Endothelial cell of umbilical vein (primary cell): ENCODE data around the gene KCNH4. TPM values are rescaled to one million over a fixed set of nuclear protein-coding genes. Genes with fewer than 3 reads are reported as not detected.

Source experiments
- BruUV-seq: library from RNA; stranded (reverse); fragments of 400-500 nt; replicated peaks from 2 replicates; lab custom pipeline; 2021; lab: Mats Ljungman, UMichigan
- CTCF ChIA-PET: fragments of 300-600, 350-600 bp; sonication (Branson Sonifier 250); formaldehyde crosslinking; loops from one replicate; lab custom pipeline; 2021; ENCODE audit warnings: antibody characterized with exemption, inconsistent platforms; lab: Charles Lee
- POLR2A ChIA-PET: fragments of 300-600, 350-600 bp; sonication (Branson Sonifier 250); formaldehyde crosslinking; loops from one replicate; lab custom pipeline; 2021; ENCODE audit warnings: antibody characterized with exemption, inconsistent platforms; lab: Charles Lee
- DNase-seq: peaks from one replicate; pipeline ENCODE4 v3.0.0-alpha.2; 2011; ENCODE audit warnings: low read depth, low spot score
- FAIRE-seq: peaks from 2 replicates; lab custom pipeline; 2011; peaks lifted over from hg19 to GRCh38; lab: Jason Lieb, UNC
- H2AFZ ChIP-seq: 2 replicates; pipeline ENCODE4 v1.6.0; 2012; ENCODE audit warnings: low read depth, low read length, control low read depth, inconsistent platforms
- H3K27ac ChIP-seq: 2 replicates; pipeline ENCODE4 v1.5.1; 2011; ENCODE audit warnings: low read depth, mild to moderate bottlenecking, control low read depth, low read length, moderate library complexity; ENCODE audit not compliant: insufficient read depth
- H3K27me3 ChIP-seq, 2 experiments: 2 replicates each; pipeline versions ENCODE4 v1.6.0 to v1.6.1; 2011; ENCODE audit warnings: low read length in 2 of 2, mixed read lengths in 1 of 2; ENCODE audit not compliant: control insufficient read depth in 2 of 2, insufficient read depth in 2 of 2
- H3K36me3 ChIP-seq, 2 experiments: 2 replicates in 1 of 2; 3 replicates in 1 of 2; pipeline ENCODE4 v1.5.1; 2011; ENCODE audit warnings: low read length in 2 of 2, mild to moderate bottlenecking in 1 of 2, moderate library complexity in 1 of 2; ENCODE audit not compliant: control insufficient read depth in 2 of 2, insufficient read depth in 2 of 2; ENCODE audit errors: extremely low read depth in 1 of 2
- H3K4me1 ChIP-seq: 3 replicates; pipeline ENCODE4 v1.5.1; 2011; ENCODE audit warnings: mild to moderate bottlenecking, low read length; ENCODE audit not compliant: control insufficient read depth, insufficient read depth; ENCODE audit errors: extremely low read depth
- H3K4me2 ChIP-seq: 2 replicates; pipeline ENCODE4 v1.6.1; 2011; ENCODE audit warnings: low read length, control low read depth, mixed read lengths; ENCODE audit not compliant: insufficient read depth
- H3K4me3 ChIP-seq, 3 experiments: fragments of 200-600 bp in 1 of 3; sonication (generic), shearing (Covaris generic) in 1 of 3; replicated peaks in 1 of 3; 2 replicates each; pipeline ENCODE4 v1.5.1; 2011 to 2016; ENCODE audit warnings: control low read depth in 3 of 3, low read length in 3 of 3, mild to moderate bottlenecking in 2 of 3, inconsistent platforms in 1 of 3, low read depth in 1 of 3, moderate library complexity in 1 of 3; ENCODE audit not compliant: insufficient read depth in 1 of 3
- H3K79me2 ChIP-seq: 2 replicates; pipeline ENCODE4 v1.6.0; 2012; ENCODE audit warnings: low read length, inconsistent platforms; ENCODE audit not compliant: control insufficient read depth, insufficient read depth
- H3K9ac ChIP-seq: replicated peaks from 2 replicates; pipeline ENCODE3; 2011; ENCODE audit warnings: low read length, control low read depth; ENCODE audit not compliant: insufficient read depth; ENCODE audit errors: extremely low read depth
- H3K9me1 ChIP-seq: replicated peaks from 3 replicates; pipeline ENCODE4 v1.6.0; 2011; ENCODE audit warnings: mild to moderate bottlenecking, low read length; ENCODE audit not compliant: control insufficient read depth, insufficient read depth; ENCODE audit errors: extremely low read depth
- H3K9me3 ChIP-seq: replicated peaks from 2 replicates; pipeline ENCODE4 v1.5.1; 2012; ENCODE audit warnings: low read length, inconsistent platforms; ENCODE audit not compliant: control insufficient read depth, insufficient read depth
- H4K20me1 ChIP-seq: replicated peaks from 2 replicates; pipeline ENCODE3; 2011; ENCODE audit warnings: mild to moderate bottlenecking, low read length; ENCODE audit not compliant: control insufficient read depth, insufficient read depth; ENCODE audit errors: extremely low read depth
- EZH2 ChIP-seq: IDR thresholded peaks from 2 replicates; pipeline ENCODE4 v1.6.1; 2012; ENCODE audit warnings: borderline replicate concordance, low read depth, mild to moderate bottlenecking, moderate library complexity, low read length, inconsistent platforms; ENCODE audit not compliant: severe bottlenecking
- FOS ChIP-seq: IDR thresholded peaks from 2 replicates; pipeline ENCODE4 v1.6.1; 2011; ENCODE audit warnings: mild to moderate bottlenecking, low read length, moderate library complexity, borderline replicate concordance; ENCODE audit not compliant: insufficient read depth
- GATA2 ChIP-seq: IDR thresholded peaks from 2 replicates; pipeline ENCODE4 v1.7.0; 2011; ENCODE audit warnings: low read depth, mild to moderate bottlenecking, moderate library complexity, mixed read lengths, low read length; ENCODE audit not compliant: insufficient read length, insufficient read depth
- JUN ChIP-seq: IDR thresholded peaks from 2 replicates; pipeline ENCODE4 v1.6.1; 2011; ENCODE audit warnings: borderline replicate concordance, low read depth; ENCODE audit not compliant: insufficient read length, insufficient read depth
- MYC ChIP-seq: IDR thresholded peaks from one replicate; pipeline ENCODE4 v1.6.1; 2011; ENCODE audit warnings: mild to moderate bottlenecking, low read depth, low read length
- POLR2A ChIP-seq: IDR thresholded peaks from 2 replicates; pipeline ENCODE4 v1.6.1; 2012; ENCODE audit warnings: low read depth, mild to moderate bottlenecking, control low read depth, low read length
- POLR2AphosphoS5 ChIP-seq: IDR thresholded peaks from 2 replicates; pipeline ENCODE4 v1.6.1; 2012; ENCODE audit warnings: low read depth, mild to moderate bottlenecking, control low read depth, low read length, moderate library complexity; ENCODE audit not compliant: insufficient read depth
- dilution Hi-C: fragments of 300-500 bp; cut with MboI; formaldehyde crosslinking; loops from one replicate; pipeline ENCODE4 v1.15.0; 2019; ENCODE audit warnings: low sequenced_read_pairs; ENCODE audit not compliant: extremely low pct_ligation_motif_present
- intact Hi-C: fragments of 100-400 bp; cut with micrococcal nuclease; formaldehyde crosslinking; loops from one replicate; pipeline ENCODE4 v1.10.0; 2022
- polyA plus RNA-seq, 4 experiments: library from polyadenylated mRNA; depleted of rRNA in 3 of 4; stranded (reverse) in 3 of 4; unstranded in 1 of 4; fragments of >200 nt; gene quantifications; 2 replicates each; pipeline versions ENCODE4 v1.2.1 to v1.2.3, GENCODE V29; 2011 to 2012; ENCODE audit warnings: missing spikeins in 1 of 4
- total RNA-seq: library from RNA; stranded (reverse); gene quantifications from 2 replicates; pipeline ENCODE4 v1.2.3, GENCODE V29; 2021
- TF ChIP-seq, protein P1 (sequence below), 2 donors: IDR thresholded peaks; 1 replicate in 1 of 2; 2 replicates in 1 of 2; pipeline ENCODE4 v1.5.1; 2011; ENCODE audit warnings: low read length in 2 of 2, mild to moderate bottlenecking in 2 of 2, moderate library complexity in 2 of 2, control low read depth in 1 of 2, inconsistent platforms in 1 of 2, low read depth in 1 of 2; ENCODE audit not compliant: insufficient read depth in 1 of 2; ENCODE audit errors: extremely low read depth in 1 of 2
- TF ChIP-seq, protein P2 (sequence below): IDR thresholded peaks from 2 replicates; pipeline ENCODE4 v1.6.1; 2011; ENCODE audit not compliant: insufficient read depth, insufficient read length

The KCNH4 gene
- total and polyA plus RNA-seq, 2 donors (not counting 3 experiments of a cell fraction or from before 2014, with no cell fraction given): 0.11 TPM

DNA sequence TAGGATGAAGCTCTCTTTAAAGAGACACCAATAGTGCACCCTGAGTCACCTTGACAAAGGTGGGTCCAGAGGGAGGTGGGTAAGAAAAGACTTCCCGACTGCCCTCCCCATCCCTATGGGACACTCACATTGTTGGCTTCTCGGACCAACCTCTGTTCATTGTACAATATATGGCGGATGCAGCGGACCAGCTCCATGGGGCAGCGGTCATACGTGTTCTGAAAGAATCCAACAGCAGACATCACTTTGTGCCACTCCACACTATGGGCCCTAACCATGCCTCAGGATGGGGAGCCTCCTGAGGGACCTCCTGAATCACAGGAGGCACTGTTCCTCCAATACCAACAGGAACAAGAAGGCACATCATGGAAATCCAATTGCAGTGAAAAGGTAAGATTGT is 43.7 kb upstream of the KCNH4 start:
- no peak overlapping the region for H3K4me2 ChIP-seq
- POLR2A ChIA-PET: no interaction called here
- no peaks in the 10 kb centered on the region for H3K27me3 ChIP-seq
- H4K20me1 ChIP-seq: no peaks in the 10 kb centered on the region
- no peaks in the 10 kb centered on the region for H3K9me3 ChIP-seq
- peaks cover 17% of the 10 kb centered on the region for H3K4me1 ChIP-seq
- FAIRE-seq (no peak), DNase-seq (no peak)
- dilution Hi-C loops (no loop called here), intact Hi-C loops (loop anchor here (5.0 kb wide), 1 partner anchor 183 kb away; no protein-coding TSS in a partner anchor)
- no peak overlapping the region for H3K9ac ChIP-seq
- no peak overlapping the region for H2AFZ ChIP-seq
- TF ChIP-seq POLR2A (no peak), POLR2AphosphoS5 (no peak), EZH2 (no peak), GATA2 (no peak), FOS (no peak), JUN (no peak), MYC (no peak)
- TF ChIP-seq, protein P1, sequence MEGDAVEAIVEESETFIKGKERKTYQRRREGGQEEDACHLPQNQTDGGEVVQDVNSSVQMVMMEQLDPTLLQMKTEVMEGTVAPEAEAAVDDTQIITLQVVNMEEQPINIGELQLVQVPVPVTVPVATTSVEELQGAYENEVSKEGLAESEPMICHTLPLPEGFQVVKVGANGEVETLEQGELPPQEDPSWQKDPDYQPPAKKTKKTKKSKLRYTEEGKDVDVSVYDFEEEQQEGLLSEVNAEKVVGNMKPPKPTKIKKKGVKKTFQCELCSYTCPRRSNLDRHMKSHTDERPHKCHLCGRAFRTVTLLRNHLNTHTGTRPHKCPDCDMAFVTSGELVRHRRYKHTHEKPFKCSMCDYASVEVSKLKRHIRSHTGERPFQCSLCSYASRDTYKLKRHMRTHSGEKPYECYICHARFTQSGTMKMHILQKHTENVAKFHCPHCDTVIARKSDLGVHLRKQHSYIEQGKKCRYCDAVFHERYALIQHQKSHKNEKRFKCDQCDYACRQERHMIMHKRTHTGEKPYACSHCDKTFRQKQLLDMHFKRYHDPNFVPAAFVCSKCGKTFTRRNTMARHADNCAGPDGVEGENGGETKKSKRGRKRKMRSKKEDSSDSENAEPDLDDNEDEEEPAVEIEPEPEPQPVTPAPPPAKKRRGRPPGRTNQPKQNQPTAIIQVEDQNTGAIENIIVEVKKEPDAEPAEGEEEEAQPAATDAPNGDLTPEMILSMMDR (IDR thresholded peaks at IDR 0.05; ENCODE audit: extremely low read depth in 1 of 2, insufficient read depth in 1 of 2, low read depth in 1 of 2, low read length in 2 of 2): no peak
- TF ChIP-seq, protein P2, sequence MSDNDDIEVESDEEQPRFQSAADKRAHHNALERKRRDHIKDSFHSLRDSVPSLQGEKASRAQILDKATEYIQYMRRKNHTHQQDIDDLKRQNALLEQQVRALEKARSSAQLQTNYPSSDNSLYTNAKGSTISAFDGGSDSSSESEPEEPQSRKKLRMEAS: no peak
- CTCF ChIA-PET: interaction anchor here (0.8 to 1.0 kb wide), 2 partner anchors 87 to 303 kb away, joined by 3 read pairs; no protein-coding TSS in a partner anchor
- BruUV-seq: no TSS peak
- H3K36me3 ChIP-seq: peaks cover 5 to 22% of the 10 kb centered on the region in 2 experiments
- H3K79me2 ChIP-seq: no peaks in the 10 kb centered on the region
- no peak overlapping the region for H3K4me3 ChIP-seq
- no peak overlapping the region for H3K27ac ChIP-seq
- no peaks in the 10 kb centered on the region for H3K9me1 ChIP-seq
